HG02763 (cell line): ENCODE data around the gene ABCC5.
"Not testable (repeated sequence)": the region's sequence is repeated elsewhere in the genome, so short reads cannot be mapped to it uniquely, and the experiment has no call there.

Source experiments
- ATAC-seq: cut with Tn5 transposase; IDR thresholded peaks from one replicate; pipeline ENCODE4 v1.9.1; 2021; ENCODE audit warnings: mild to moderate bottlenecking, moderate library complexity; ENCODE audit not compliant: unreplicated experiment

ABCC5 gene

GRCh38 chr3:183896610-183897009 lies 121.1 kb downstream of the ABCC5 start:
- no peak for ATAC-seq

- ATAC-seq = no peak
Measured at GRCh38 chr3:183896184-183896583, 121.5 kb downstream of the ABCC5 start.

- ATAC-seq = no peak
Measured at GRCh38 chr3:183895774-183896173, 121.9 kb downstream of the ABCC5 start.

DNA sequence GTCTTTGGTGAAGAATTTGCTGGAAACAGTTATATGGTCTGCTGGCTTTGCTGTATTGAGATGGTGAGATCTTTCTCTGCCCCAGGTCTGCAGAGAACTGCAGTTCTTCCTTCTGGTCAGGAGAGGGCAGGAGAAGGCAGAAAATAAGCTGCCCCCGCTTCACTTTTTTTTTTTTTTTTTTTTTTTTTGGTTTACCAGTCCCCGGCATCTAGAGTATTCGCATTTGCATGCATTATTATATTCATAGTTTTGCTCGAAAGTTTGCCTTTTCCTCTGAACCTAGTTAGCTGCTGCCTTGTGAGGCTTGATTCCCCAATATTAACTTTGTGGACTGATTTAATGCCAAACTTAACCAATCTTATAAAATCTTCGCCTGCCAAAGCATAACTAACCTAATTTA lies 122.4 kb downstream of the ABCC5 start:
- no peak for ATAC-seq

GRCh38 chr3:183892610-183893214 lies 125.0 kb downstream of the ABCC5 start:
- no peak for ATAC-seq

DNA sequence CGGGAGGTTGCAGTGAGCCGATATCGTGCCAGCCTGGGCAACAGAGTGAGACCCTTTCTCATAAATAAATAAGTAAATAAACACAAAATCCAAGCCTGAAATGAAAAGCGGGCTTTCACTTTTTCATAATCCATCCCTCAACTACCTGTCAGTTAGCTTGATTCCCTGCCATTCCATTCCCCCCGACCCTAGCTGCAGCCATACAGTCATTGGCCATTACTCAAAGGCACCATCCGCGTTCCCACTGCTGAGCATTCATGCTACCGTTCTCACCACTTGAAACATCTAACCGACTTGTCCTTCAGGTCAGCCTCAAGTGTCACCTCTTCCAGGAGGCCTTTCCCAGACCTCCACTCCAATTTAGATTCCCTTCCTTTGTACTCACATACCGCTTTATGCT lies 131.9 kb downstream of the ABCC5 start:
- ATAC-seq = no peak

- peak; percentile 99 for ATAC-seq
Measured at GRCh38 chr3:183884427-183885296, 133.0 kb downstream of the ABCC5 start, which contains the start of gene PARL. Gene PARL, minus strand, starts transcription at chr3:183884880. Its CDS starts 34 bp downstream, at chr3:183884846.

DNA sequence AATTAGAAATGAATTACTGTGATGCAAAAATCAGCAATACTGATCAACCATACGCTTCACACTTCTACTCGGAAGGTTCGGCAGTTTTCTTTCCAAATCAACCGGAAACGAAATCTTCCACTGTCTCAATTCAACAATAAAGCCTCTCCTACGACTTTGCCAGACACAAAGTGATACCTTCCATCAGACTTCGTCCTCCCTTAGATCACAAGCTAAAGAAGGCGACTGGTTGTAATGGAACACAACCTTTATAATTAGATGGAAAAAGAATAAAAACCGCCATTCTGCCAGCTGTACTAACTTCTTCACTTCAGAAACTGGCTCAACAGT lies 133.6 kb downstream of the ABCC5 start:
- ATAC-seq = no peak

DNA sequence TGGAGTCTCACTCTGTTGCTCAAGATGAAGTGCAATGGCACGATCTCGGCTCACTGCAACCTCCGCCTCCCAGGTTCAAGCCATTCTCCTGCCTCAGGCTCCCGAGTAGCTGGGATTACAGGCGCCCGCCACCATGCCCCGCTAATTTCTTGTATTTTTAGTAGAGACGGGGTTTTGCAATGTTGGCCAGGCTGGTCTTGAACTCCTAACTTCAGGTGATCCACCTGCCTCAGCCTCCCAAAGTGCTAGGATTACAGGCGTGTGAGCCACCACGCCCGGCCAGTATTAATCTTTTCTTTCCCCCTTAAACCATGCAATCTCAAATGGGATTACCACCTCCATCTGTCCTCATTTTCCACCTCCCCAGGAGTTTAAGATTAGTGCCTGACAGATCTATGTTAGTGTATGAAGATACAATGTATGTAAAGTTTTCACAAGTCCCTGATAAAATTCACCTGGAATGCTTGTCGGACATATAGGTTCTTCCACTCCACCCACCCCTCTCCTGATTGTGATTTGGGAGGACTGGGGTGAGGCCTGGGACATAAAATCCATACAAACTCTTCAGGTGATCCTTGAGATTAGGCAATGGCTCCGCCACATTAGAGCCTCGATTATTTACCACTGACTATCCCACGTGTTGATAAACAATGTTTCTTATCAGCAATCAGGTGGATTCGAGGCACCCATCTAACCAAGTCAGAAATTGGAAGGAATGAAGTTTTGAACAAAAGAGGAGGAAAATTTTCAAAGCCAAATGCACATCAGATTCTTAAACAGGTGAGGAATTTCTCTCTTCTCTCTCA lies 134.2 kb downstream of the ABCC5 start:
- ATAC-seq = no peak

DNA sequence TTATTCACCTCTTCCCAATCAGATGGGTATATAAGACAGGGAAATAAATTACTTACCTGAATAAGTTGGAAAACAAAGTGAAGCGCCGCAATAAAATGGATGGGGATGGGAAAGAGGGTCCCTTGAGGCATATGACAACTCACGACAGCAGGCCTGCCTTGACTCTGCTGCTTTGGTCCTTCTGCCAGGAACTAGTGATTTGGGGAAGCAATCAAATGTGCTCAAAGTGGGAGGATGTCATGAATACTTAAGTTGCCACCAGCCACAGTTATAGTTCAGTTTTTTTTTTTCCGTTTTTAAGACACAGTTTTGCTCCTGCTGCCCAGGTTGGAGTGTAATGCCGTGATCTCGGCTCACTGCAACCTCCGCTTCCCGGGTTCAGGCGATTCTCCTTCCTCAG lies 137.6 kb downstream of the ABCC5 start:
- ATAC-seq = no peak

GRCh38 chr3:183879243-183879642 lies 138.4 kb downstream of the ABCC5 start:
- no peak for ATAC-seq

DNA sequence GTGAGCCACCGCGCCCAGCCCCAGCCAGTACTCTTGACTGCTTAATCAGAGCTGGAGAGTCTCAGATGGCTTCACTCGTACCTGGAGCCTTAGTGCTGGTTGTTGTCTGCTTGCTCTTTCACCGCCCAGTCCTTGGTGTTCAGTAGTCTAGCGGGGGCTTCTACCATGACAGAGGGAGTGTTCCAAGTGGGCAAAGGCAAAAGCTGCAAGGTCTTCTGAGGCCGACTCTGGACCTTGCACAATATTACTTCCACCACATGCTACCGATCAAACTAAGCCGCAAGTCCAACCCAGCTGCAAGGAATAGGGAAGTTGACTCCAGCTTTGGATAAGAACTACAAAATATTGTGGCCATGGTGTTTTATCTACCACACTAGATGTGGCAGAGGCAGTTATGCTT lies 139.6 kb downstream of the ABCC5 start:
- ATAC-seq = no peak

DNA sequence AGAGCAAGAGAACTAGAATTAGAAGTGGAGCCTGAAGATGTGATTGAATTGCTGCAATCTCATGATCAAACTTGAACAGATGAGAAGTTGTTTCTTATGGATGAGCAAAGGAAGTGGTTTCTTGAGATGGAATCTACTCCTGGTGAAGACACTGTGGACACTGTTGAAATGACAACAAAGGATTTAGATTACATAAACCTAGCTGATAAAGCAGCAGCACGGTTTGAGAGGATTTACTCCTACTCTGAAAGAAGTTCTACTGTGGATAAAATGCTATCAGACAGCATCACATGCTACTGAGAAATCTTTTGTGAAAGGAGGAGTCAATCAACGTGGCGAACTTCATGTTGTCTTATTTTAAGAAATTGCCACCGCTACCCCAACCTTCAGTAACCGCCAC lies 140.5 kb downstream of the ABCC5 start:
- not testable (repeated sequence) for ATAC-seq

DNA sequence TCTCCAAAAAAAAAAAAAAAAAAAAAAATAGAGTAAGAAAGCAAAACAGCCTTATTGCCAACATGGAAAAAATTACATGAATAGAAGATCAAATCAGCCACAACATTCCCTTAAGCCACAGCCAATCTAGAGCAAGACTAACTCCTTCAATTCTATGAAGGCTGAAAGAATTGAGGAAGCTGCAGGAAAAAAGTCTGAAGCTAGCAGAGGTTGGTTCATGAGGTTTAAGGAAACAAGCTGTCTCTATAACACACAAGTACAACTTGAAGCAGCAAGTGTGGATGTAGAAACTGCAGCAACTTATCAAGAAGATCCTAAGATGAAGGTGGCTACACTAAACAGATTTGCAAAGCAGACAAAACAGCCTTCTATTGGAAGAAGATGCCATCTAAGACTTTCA lies 142.3 kb downstream of the ABCC5 start:
- ATAC-seq = no peak

DNA sequence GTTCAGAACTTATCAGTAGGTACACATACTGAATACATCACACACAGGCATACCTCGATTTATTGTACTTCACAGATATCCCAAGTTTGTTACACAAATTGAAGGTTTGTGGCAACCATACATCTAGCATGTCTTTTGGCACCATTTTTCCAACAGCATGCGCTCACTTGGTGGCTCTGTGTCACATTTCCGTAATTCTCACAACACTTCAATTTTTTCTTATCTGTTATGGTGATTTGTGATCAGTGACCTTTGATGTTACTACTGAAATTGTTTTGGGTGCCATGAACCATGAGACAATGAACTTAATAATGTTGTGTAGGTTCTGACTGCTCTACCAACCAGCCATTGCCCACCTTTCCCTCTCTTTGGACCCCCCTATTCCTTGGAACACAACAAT lies 143.8 kb downstream of the ABCC5 start:
- no peak for ATAC-seq

DNA sequence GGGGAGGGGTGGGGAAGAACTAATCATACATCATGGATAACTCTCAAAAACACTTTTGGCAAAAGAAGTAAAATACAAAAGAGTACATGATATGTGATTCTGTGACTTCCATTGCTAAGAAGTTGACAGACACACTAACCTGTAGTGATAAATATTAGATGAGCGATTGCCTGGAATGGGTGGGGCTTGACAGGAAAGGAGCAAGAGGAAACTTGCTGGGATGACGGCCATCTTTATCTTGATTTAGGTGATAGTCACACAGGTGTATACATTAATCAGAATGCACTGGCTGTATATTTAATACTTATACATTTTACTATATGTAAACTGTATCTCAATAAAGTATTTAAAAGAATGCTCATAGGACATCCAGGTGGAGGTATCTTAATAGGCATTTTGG lies 146.1 kb downstream of the ABCC5 start:
- ATAC-seq = no peak

DNA sequence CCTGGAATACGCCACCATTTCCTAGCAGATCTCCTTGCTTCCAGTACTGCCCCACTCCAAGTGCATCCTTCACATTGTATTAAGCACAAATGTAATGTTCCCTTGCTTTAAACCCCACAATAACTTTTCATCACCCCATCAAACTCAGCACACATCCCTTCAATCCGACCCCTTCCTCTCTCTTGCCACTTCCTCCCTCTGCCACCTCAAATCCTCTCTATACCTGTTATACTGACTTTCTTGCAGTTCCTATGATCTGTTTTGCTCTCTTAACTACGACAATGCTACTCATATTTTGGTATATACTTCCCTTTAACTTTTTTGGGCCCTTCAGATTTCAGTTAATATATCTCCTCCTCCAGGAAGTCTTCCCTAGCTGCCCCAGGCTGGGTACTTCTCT lies 147.1 kb downstream of the ABCC5 start:
- no peak for ATAC-seq
